Ecto neural progenitor cell (in vitro differentiated cells): Measurements from ENCODE around the gene CPD.
"Not testable (repeated sequence)": the region's sequence is repeated elsewhere in the genome, so short reads cannot be mapped to it uniquely, and the experiment has no call there.

ENCODE experiments used
- DNase-seq: peaks from one replicate; pipeline ENCODE4 v3.0.0-alpha.2; 2018; ENCODE audit warnings: low spot score

CPD gene

DNA sequence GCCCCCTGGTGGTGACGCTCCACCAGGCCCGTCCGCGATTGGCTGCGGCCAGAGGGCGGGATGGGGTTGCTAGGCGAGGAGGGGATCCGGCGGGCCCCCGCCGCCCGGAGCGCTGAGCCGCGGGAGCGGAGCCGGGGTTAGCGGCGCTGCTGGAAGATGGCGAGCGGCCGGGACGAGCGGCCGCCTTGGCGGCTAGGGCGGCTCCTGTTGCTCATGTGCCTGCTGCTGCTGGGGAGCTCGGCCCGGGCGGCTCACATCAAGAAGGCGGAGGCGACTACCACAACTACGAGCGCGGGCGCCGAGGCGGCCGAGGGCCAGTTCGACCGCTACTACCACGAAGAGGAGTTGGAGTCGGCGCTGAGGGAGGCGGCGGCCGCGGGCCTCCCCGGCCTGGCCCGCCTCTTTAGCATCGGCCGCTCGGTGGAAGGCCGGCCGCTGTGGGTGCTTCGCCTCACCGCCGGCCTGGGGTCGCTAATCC, at the start of gene CPD:
Gene CPD, plus strand, starts transcription at position 103 of the 478 bp plus-strand sequence. Its CDS starts 54 bp downstream, at position 157.
- DNase-seq, result peak; percentile 100

DNA sequence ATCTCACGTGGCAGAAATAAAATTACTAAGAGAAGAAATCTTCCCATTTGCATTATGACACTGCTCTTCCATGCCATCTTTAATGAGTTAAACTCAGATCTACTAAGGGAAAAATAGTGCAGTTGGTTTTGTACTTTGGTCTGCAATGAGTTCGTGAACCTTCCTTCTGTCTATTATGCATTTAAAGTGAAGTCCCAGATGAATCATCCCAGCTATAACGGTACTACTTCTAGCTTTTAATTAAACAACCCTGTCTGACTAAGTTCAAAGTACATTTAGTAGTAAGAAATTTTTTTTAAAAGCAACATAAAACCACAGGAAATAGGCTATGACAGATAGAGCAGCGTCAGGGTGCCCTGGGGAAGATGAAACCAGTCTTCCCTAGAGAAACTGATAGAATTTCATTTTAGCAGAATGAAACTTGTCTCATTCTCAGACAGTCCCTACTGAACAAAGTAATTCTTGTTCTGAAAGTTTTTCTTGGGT, 46.6 kb upstream of the CPD start:
- DNase-seq, result no peak

DNA sequence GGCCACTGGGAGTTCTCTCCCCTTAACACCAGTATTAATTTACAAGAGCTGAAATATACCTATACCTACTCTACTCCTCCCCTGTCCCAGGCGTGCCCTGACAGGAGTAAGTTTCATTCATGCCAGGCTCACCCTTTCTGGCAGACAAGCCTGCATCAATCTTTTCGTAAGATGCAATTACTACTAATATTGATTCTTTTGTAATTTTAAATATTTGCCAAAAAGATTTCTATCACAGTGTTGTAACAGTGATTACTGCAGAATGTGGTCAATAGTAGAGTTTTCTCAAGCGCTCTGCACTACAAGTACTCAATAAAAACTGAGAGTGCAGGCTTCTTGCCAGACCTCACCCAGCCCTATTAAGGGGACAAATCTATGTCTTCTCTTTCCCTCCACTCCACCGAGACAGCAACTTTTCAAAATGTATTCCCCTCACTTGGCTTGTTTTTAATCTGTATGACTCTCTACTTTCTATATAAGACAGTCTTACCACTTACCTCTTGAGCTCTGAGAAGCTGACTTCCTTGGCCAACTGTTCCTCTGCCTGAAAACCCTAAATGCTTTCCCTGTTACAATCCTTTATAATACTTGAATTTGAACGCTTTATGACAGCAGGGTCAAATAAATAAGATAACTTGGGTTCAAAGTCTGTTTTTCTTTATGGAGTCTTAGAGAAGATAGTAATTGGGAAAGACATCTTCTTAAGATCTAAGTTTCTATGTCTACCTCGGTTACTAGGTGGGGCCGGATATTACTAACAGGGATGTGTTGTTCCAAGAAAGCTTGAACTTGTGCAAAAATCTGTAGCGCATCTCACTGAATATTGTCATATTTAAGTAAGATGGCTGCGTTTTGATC, 45.0 kb upstream of the CPD start, which contains the start of gene TMIGD1:
Gene TMIGD1, minus strand, starts transcription at position 555 of the 858 bp plus-strand sequence. CDS start 1,924 bp downstream, outside the sequence.
- DNase-seq, result no peak

DNA sequence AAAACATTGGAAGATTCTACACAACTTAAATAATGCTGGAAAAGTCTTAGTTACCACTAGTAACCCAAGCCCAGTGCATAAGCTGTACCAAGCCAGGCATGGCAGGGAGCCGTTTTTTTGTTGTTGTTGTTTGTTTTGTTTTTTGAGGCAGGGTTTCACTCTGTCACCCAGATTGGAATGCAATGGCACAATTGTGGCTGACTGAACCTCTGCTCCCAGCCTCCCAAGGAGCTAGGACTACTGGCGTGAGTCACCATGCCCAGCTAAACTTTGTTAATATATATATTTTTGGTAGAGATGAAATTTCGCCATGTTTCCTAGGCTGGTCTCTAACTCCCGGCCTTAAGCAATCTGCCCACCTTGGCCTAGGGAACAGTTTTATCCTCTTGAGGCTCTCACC, 44.3 kb upstream of the CPD start:
- no peak for DNase-seq

DNA sequence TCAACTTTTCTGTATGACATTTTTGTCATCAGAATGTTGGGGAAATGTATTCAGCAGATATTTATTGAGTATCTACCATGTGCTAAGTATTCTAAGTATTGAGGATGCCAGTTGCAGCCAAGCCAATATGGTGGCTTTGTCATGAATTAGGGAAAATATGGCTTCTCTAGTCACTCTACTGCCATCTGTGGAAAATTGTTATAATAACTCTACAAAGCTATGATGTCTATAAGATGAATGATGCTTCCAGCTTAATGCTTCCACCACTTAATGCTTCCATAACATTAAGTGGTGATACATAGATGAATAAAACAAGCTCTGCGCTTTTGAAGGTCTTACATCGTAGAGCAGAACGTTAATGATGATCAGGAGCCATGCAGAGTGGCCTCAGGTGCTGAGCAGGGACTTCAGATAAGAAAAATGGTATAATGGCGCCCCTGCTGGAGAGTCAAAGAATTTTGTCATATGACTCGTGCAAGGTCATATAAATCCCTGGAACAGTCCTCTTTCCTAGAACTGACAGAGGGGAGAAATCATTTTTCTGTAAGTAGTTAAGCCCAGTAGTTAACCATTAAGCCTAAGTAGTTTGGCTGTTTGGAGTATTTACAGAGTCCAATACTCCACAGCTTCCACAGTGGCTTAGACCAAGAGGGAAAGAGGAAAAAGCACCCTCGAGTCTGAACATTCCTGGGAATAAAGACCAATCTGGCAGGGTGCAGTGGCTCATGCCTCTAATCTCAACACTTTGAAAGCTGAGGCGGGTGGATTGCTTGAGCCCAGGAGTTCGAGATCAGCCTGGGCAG, 42.2 kb upstream of the CPD start:
- DNase-seq, result peak; percentile 67

DNA sequence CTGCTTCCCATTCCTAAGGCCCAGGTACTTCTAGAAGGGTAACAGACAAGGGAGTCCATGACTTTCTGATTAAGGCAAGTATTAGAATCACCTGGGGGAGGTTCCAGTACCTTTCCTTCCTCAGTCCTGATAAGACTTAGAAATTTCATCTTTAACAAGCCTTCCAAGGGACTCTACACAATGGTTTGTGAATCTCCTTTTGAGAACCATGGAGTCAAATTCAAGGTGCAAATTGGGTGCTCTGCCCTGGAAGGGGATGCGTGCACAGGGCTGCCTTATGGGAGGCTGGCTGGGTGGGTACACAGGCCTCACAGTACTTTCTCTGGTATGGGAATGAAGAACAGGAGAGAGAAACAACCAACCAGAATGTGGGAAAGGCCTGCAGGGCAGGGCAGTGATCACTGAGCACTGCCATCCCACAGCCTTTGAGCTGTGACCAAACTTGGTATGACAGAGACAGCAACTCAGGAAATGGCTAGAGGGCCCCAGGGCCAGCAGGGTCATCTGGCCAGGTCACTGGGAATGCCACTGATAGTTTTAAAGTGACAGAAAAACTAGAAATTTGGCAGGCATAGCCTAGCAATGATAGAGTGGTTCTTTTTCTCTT, 41.2 kb upstream of the CPD start:
- DNase-seq, result peak; percentile 58

DNA sequence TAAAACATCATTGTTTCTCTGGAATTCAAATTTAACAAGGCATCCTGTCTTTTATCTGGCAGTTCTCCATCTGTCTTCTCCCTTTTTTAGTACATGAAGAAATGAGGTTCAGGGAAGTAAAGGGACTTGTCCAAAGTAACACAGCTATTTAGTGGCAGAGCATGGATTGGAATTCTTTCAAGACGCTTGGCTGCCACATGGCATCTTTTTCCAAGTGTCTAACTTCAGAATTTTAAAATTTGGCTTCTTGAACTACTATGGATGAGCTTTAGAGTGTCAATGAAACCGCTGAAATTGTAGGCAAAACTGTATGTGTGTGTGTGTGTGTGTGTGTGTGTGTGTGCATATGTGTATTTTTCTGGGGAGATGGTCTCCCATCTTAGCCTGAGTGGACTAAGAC, 39.6 kb upstream of the CPD start:
- no peak for DNase-seq

DNA sequence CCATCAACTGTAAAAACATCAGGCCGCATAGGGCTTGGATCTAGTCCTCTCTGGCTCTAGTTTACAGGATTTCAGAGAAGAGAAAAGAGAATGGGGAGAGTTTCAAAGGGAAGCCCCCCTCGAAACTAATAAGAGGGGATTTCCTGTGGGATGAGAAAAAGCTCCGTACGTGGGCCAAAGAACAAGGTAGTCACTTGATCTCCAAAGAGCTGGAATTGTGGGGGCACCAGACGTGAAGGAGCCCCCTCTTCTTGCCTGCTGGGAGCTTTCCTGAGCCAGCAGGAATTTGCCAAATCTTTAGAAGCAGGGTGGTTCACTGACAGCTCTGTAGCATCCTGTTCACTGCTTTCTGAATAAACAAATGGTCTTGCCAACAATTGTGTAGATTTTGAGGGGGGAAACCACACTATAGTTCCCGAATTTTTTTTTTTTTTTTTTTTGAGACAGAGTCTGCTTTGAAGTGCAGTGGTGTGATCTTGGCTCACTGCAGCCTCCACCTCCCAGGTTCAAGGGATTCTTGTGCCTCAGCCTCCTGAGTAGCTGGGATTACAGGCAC, 37.8 kb upstream of the CPD start:
- DNase-seq, result no peak

DNA sequence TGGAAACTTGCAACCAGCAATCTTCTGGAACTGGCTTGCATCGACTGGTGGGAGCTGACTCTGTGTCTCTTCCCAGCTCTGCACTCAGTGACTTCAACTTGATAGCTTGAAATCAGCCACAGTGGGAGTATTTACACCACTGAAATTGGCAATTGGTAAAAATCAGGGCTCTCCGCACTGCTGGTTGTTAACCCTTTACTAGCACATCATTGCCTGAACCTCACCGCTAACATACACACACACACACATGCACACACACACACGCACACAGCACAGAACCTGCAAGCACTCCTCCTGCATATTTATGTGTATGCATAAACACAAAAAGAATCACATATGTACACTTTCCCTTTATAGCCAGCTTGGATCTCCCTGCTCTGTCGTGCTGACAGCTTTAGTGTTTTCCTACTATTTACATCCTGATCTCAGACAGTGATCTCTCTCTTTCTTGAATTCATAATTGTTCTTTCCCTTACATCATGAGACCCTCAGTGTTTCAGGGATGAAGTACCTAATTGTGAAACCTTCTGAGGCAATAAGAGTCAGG, 37.0 kb upstream of the CPD start:
- no peak for DNase-seq

DNA sequence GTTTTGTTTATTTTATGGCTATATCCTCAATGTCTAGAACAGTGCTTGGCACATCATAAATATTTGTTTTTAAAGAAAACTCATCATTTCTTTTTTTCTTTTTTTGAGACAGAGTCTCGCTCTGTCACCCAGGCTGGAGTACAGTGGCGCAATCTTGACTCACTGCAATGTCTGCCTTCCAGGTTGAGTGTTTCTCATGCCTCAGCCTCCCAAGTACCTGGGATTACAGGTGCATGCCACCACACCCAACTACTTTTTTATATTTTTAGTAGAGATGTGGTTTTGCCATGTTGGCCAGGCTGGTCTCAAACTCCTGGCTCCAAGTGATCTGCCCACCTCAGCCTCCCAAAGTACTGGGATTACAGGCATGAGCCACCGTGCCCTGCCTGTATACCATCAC, 35.5 kb upstream of the CPD start:
- not testable (repeated sequence) for DNase-seq

DNA sequence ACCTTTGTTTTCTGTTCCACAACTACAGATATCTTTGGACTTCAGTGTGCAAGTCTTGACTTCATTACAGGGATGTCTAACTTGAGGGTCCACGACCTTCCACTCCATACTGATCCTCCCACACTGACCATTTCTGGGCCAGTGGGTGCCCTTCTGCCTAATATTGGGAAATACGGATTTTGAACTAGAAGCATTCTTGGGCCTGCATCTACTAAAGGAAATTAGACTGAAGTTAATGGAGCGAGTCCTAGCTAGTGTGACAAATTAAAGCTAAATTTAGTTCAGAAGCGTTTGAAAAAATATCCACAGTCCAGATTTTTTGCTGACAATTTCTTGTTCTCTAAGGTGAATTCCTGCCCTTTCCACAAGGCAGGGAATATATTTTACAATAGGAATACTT, 34.9 kb upstream of the CPD start:
- no peak for DNase-seq

DNA sequence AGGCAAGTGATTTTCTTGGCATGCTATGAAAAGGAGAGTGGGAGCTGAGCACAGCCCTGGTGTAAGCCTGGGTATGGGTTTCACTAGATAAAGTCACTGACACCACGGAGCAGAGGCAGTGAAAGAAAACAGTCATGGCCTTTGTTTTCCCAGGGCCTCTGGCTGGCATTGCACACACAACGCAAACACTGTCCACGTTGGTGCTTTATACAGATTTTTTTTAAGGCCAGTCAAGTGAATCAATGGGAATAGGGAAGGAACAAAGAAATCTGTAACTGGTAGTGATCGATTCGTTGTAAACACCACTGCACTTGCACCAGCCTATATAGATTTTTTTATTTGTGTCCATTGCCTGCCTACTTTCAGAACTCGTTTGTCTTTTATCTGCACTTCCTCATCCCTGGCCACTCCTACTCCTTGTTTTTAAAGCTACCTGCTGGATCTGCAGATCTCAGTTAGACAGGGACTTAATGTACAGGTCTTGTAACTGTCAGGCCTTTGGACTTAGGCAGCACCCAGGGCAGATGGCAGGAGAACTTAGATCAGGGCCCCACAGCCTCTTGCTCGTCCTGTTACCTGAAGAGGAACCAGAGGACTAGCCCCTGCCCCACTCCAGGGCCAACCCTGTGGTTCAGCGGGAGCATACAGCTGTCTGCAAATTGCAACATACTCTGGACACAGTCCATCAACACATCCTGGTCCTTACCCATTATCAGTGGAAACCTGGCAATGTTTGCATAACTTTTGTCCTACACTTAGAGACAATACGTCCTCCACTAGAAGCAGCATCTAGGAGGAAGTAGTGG, 34.2 kb upstream of the CPD start:
- DNase-seq, result no peak

DNA sequence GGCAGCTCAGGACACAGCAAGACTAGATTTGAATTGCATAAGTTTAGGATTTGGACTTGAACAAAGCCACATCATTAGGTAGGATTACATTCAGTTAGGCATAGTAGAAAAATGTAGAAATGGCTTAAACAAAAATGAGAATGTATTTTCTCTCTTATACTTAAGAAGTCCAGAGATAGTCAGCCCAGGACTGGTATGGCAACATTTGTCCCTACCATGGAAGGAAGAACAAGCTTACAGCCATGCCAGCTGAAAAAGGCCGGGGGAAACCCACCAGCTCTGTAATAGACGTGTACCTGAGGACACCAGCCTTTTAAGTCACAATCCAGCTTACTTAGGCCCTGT, 33.7 kb upstream of the CPD start:
- DNase-seq, result no peak

DNA sequence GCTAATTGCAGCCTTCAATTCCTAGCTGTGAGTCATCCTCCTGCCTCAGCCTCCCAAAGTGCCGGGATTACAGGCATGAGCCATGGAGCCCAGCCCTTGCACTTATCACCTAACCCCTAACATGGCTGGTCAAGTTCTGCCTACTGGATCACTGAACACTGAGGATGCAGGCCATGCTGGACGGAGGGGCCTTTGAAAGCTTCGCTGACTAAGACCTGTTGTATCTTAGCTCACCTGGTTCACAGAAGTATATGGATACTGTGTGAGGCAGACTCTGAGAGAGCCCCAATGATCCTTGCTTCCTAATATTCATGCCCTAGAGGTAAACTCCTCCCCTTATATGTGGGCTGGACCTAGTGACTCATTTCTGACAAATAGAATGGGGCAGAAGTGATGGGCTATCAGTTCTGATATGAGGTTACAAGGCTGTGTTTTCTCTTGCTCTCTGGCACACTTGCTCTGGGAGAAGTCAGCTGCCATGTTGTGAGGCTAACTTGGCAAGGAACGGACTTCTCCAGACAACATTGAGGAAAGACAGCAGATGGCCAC, 33.1 kb upstream of the CPD start:
- DNase-seq, result no peak

DNA sequence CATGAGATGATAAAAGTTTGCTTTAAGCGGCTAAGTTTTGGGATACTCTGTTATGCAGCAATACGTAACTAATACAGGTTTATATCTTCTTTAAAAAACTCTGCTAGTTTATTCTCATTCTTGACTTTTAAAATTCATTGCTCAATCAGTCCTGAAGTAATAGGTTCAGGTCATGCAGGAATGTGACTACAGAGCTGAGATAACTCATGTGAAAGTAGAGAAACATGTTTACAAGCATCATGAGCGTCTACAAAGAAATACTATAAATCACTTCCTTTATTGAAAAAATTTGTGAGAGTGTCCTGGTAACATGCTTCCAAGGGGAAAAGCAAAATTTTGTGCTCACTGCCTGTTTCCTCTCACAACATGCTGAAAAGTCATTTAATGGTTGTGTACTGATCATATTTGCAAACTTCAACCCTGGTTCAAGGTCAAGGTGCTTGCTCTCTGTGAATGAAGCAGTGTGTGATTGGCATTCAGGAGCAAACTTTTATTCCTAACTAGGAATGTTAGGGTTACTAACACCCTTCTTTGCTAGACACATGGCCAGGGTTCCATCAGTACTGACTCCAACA, 32.4 kb upstream of the CPD start:
- DNase-seq, result no peak

DNA sequence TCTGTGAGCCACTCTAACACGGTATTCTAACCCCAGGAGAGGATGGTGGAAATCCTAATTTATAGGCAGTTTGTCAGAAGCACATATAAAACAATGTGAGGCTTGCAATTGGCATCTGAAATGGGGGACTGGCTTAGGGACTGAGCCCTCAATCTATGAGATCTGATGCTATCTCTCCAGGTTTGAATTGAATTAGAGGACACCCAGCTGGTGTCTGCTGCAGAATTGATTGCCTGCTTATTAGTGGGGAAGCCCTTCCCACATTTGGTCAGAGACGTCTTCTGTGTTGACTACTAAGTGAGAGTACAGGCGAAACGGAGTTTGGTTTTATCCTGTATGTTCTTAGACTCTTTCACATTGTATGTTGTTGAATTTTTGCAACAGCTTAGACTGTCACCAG, 31.2 kb upstream of the CPD start:
- DNase-seq, result no peak

DNA sequence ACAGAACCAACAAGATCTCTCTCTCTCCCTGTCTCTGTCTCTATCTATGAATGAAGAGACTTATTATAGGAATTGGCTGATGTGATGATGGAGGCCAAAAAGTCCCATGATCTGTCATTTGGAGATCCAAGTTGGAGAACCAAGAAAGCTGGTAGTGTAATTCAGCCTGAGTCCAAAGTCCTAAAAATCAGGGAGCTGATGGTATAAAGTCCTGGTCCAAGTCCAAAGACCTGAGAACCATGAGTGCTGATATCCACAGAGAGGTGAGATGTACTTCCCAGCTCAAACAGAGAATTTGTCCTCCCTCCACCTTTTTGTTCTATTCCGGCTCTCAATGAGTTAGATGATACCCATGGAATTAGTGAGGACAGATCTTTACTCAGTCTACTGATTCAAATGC, 29.5 kb upstream of the CPD start:
- DNase-seq, result no peak

DNA sequence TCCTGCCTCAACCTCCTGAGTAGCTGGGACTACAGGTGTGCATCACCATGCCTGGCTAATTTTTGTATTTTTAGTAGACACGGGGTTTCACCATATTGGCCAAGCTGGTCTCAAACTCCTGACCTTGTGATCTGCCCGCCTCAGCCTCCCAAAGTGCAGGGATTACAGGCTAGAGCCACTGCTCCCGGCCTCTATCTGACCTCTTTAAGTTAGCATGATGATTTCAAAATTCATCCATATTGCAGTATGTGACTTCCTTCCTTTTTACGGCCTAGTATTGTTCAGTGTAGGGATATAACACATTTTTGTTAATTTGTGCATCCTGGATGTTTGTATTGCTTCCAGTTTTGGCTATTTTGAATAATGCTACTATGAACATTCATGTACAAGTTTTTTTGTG, 27.5 kb upstream of the CPD start:
- DNase-seq, result not testable (repeated sequence)

DNA sequence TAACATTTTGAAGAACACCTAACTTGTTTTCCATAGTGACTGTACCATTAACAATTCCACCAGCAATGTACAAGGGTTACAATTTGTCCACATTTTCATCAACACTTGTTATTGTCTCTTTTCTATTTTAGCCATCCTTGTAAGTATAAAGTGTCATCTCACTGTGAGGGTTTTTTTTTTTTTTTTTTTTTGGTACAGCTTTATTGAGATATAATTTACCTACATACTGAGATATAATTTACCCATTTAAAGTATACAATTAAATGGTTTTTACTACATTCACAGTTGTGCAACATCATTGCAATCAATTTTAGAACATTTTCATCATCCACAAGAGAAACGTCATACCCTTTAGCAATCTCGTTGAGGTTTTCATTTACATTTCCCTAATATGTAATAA, 27.0 kb upstream of the CPD start:
- DNase-seq, result no peak

DNA sequence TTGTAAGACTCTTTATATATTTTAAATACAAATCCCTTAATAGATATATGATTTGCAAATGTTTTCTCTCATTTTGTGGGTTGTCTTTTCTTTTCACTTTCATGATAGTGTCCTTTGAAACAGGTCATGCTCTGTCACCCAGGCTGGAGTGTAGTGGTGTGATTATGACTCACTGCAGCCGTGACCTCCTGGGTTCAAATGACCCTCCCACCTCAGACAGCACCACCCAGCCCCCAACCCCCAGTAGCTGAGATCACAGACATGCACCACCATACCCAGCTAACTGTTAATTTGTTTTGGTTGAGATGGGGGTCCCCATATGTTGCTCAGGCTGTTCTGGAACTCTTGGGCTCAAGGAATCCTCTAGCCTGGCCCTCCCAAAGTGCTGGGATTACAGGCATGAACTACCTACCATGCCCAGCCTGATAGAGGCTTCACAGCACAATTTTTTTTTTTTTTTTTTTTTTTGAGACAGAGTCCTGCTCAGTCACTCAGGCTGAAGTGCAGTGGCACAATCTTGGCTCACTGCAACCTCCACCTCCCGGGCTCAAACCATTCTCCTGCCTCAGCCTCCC, 26.4 kb upstream of the CPD start:
- no peak for DNase-seq
